CD4-positive, alpha-beta T cell (primary cell): ENCODE data around the gene IQCB1. TPM values are rescaled to one million over a fixed set of nuclear protein-coding genes. Genes with fewer than 3 reads are reported as not detected.

ENCODE experiments used
- ATAC-seq: fragments of 200-7000 bp; cut with Tn5 transposase; one replicate; pipeline ENCODE4 v1.10.0; 2022; ENCODE audit warnings: mild to moderate bottlenecking; ENCODE audit not compliant: poor library complexity
- CTCF ChIA-PET: fragments of 350-600 bp; sonication (Branson Sonifier 250); formaldehyde crosslinking; loops from one replicate; lab custom pipeline; 2021; ENCODE audit warnings: antibody characterized with exemption, inconsistent platforms; lab: Charles Lee
- POLR2A ChIA-PET: fragments of 350-600 bp; sonication (Branson Sonifier 250); formaldehyde crosslinking; loops from one replicate; lab custom pipeline; 2021; ENCODE audit warnings: antibody characterized with exemption, inconsistent platforms; lab: Charles Lee
- DNase-seq, 14 experiments: peaks; one replicate each; pipeline ENCODE4 v3.0.0-alpha.2; 2013 to 2020; ENCODE audit warnings: mixed read lengths in 2 of 14
- H3K27ac ChIP-seq, 2 donors: one replicate each; pipeline versions ENCODE4 v1.5.1 to v1.7.0; 2013; ENCODE audit warnings: low read length in 2 of 2, low read depth in 1 of 2, mild to moderate bottlenecking in 1 of 2
- H3K27me3 ChIP-seq, 2 experiments: 1 replicate in 1 of 2; 2 replicates in 1 of 2; pipeline versions ENCODE4 v1.6.1 to v1.7.0; 2013; ENCODE audit warnings: low read length in 2 of 2, control low read depth in 1 of 2, mild to moderate bottlenecking in 1 of 2, moderate library complexity in 1 of 2; ENCODE audit not compliant: insufficient read depth in 2 of 2, control insufficient read depth in 1 of 2
- H3K36me3 ChIP-seq: one replicate; pipeline ENCODE4 v1.6.1; 2013; ENCODE audit warnings: low read length, control low read depth; ENCODE audit not compliant: insufficient read depth
- H3K4me1 ChIP-seq: one replicate; pipeline ENCODE4 v1.6.1; 2013; ENCODE audit warnings: low read length, control low read depth; ENCODE audit not compliant: insufficient read depth
- H3K4me3 ChIP-seq: one replicate; pipeline ENCODE4 v1.5.1; 2013; ENCODE audit warnings: mild to moderate bottlenecking, low read length, moderate library complexity
- H3K9me3 ChIP-seq, 2 experiments: 1 replicate in 1 of 2; 2 replicates in 1 of 2; pipeline versions ENCODE4 v1.6.1 to v1.7.0; 2013; ENCODE audit warnings: low read length in 2 of 2, mild to moderate bottlenecking in 2 of 2, control low read depth in 1 of 2, moderate library complexity in 1 of 2; ENCODE audit not compliant: control insufficient read depth in 1 of 2, insufficient read depth in 1 of 2
- H3K27ac Mint-ChIP-seq: one replicate; pipeline ENCODE4 v1.8.0; 2020; ENCODE audit warnings: mixed read lengths
- H3K27me3 Mint-ChIP-seq: one replicate; pipeline ENCODE4 v1.8.0; 2021; ENCODE audit warnings: mixed read lengths
- H3K36me3 Mint-ChIP-seq: one replicate; pipeline ENCODE4 v1.8.0; 2021; ENCODE audit warnings: low read depth, mixed read lengths
- H3K4me1 Mint-ChIP-seq: one replicate; pipeline ENCODE4 v1.8.0; 2021; ENCODE audit warnings: low read depth, mixed read lengths
- H3K4me3 Mint-ChIP-seq: one replicate; pipeline ENCODE4 v1.8.0; 2020; ENCODE audit warnings: mild to moderate bottlenecking, mixed read lengths
- H3K9me3 Mint-ChIP-seq: one replicate; pipeline ENCODE4 v1.8.0; 2020; ENCODE audit warnings: mixed read lengths
- CTCF ChIP-seq: fragments of 200-600 bp; IDR thresholded peaks from one replicate; pipeline ENCODE4 v1.8.0; 2022; ENCODE audit warnings: antibody characterized with exemption, mild to moderate bottlenecking
- intact Hi-C, 2 experiments: fragments of 100-400 bp; cut with DNase I in 1 of 2; cut with micrococcal nuclease in 1 of 2; formaldehyde crosslinking; loops; one replicate each; pipeline versions ENCODE4 v1.15.1 to v1.9.0; 2023 to 2025; cut with DNase I, micrococcal nuclease
- total RNA-seq, 174 experiments: library from RNA in 2 of 174; stranded (reverse) in 2 of 174; gene quantifications; one replicate each; pipeline ENCODE4 v1.2.3 and lab custom pipeline; 2021 to 2026

IQCB1 gene
- total RNA-seq, 2 experiments from 2014 or later, result 39.6 to 41.3 TPM

- Mint-ChIP-seq H3K27me3 (no peaks in the 10 kb centered on the region), H3K4me1 (peaks cover 38% of the 10 kb centered on the region), H3K36me3 (peaks cover 93% of the 10 kb centered on the region), H3K27ac (peak overlapping the region; percentile 32), H3K4me3 (no peak overlapping the region), H3K9me3 (no peaks in the 10 kb centered on the region)
- Histone ChIP-seq H3K4me1 (peaks cover 6% of the 10 kb centered on the region), H3K4me3 (no peak overlapping the region), H3K27me3 (no peaks in the 10 kb centered on the region), H3K27ac (no peak overlapping the region), H3K9me3 (no peaks in the 10 kb centered on the region), H3K36me3 (peaks cover 65% of the 10 kb centered on the region)
- ATAC-seq (no peak), DNase-seq (no peak)
- intact Hi-C loops, result loop anchor here in 1 of 2 experiments (10.0 kb wide), 1 partner anchor 865 kb away; no protein-coding TSS in a partner anchor
- no peak for TF ChIP-seq CTCF
- ChIA-PET CTCF (interaction anchor here (1.2 kb wide), 1 partner anchor 29 kb away, joined by 3 read pairs; the partner anchor contains the start of gene GOLGB1), POLR2A (no interaction called here)
Observed at GRCh38 chr3:121720163-121720562, 114.7 kb downstream of the IQCB1 start.

Other genes with a start within 250 kb of the IQCB1 start
- gene FBXO40, start 241.7 kb downstream of the IQCB1 start, total RNA-seq, result not detected
- 100 to 1,000 TPM; 204 to 206 TPM for gene HCLS1, start 174.2 kb downstream of the IQCB1 start, total RNA-seq
- 10 to 100 TPM; 49.8 to 50.2 TPM for gene GOLGB1, start 85.3 kb downstream of the IQCB1 start, total RNA-seq
- 1 to 10 TPM; 3.7 to 4.4 TPM for gene EAF2, start 149 bp upstream of the IQCB1 start, total RNA-seq
- under 1 TPM; 0.69 to 0.75 TPM for gene SLC15A2, start 59.3 kb upstream of the IQCB1 start, total RNA-seq
- gene ILDR1, start 187.2 kb upstream of the IQCB1 start, total RNA-seq, result not detected
- gene CD86, start 220.3 kb upstream of the IQCB1 start, total RNA-seq, result 1 to 10 TPM in 1 of 2 experiments, under 1 TPM in 1; 0.69 to 1.4 TPM